Measurements from ENCODE around the gene PLXNB3. TPM values are rescaled to one million over a fixed set of nuclear protein-coding genes. Genes with fewer than 3 reads are reported as not detected.

Gene PLXNB3
- total RNA-seq, 1 donor from 2014 or later = 99.1 TPM

GRCh38 chrX:153731117-153731844 lies 32.8 kb upstream of the PLXNB3 start:
- TF ChIP-seq CTCF (IDR thresholded peaks at IDR 0.05) = no peak
- Histone ChIP-seq H3K36me3 (peaks cover 2 to 4% of the 10 kb centered on the region in 2 donors), H3K4me1 (peaks cover 6 to 16% of the 10 kb centered on the region in 2 donors), H3K27ac (no peak overlapping the region), H3K4me3 (no peak overlapping the region), H3K9me3 (no peaks in the 10 kb centered on the region), H3K27me3 (no peaks in the 10 kb centered on the region)
- no peak for DNase-seq (ENCODE audit: low spot score in 2 of 2)
- intact Hi-C loops (cut with DNase I) = no loop called here

- intact Hi-C loops (cut with DNase I) = no loop called here
- Histone ChIP-seq H3K4me1 (peaks cover 6 to 10% of the 10 kb centered on the region in 2 donors), H3K4me3 (no peak overlapping the region), H3K36me3 (peaks cover 6 to 10% of the 10 kb centered on the region in 2 donors), H3K9me3 (no peaks in the 10 kb centered on the region), H3K27me3 (no peaks in the 10 kb centered on the region), H3K27ac (no peak overlapping the region)
- TF ChIP-seq CTCF (IDR thresholded peaks at IDR 0.05) = no peak
- DNase-seq (ENCODE audit: low spot score in 2 of 2) = no peak
Measured at GRCh38 chrX:153731845-153732215, 32.2 kb upstream of the PLXNB3 start.

- TF ChIP-seq CTCF (IDR thresholded peaks at IDR 0.05) = no peak
- Histone ChIP-seq H3K36me3 (peaks cover 6 to 15% of the 10 kb centered on the region in 2 donors), H3K4me1 (peaks cover 2 to 9% of the 10 kb centered on the region in 2 donors), H3K27me3 (no peaks in the 10 kb centered on the region), H3K9me3 (no peaks in the 10 kb centered on the region), H3K4me3 (no peak overlapping the region), H3K27ac (no peak overlapping the region)
- intact Hi-C loops (cut with DNase I) = no loop called here
- DNase-seq (ENCODE audit: low spot score in 2 of 2) = peak in 1 of 2 donors; percentile 48
Measured at GRCh38 chrX:153732401-153732800, 31.6 kb upstream of the PLXNB3 start.

GRCh38 chrX:153733651-153734240 lies 30.3 kb upstream of the PLXNB3 start:
- no peak for DNase-seq (ENCODE audit: low spot score in 2 of 2)

GRCh38 chrX:153734871-153735270 lies 29.2 kb upstream of the PLXNB3 start:
- Histone ChIP-seq H3K9me3 (no peaks in the 10 kb centered on the region), H3K27ac (no peak overlapping the region), H3K4me1 (no peaks in the 10 kb centered on the region), H3K27me3 (no peaks in the 10 kb centered on the region), H3K4me3 (no peak overlapping the region), H3K36me3 (peaks cover 6 to 18% of the 10 kb centered on the region in 2 donors)
- intact Hi-C loops (cut with DNase I) = no loop called here
- no peak for DNase-seq (ENCODE audit: low spot score in 2 of 2)
- TF ChIP-seq CTCF (IDR thresholded peaks at IDR 0.05) = no peak

More at GRCh38 chrX:153733651-153734240, 30.3 kb upstream of the PLXNB3 start:
- Histone ChIP-seq H3K9me3 (no peaks in the 10 kb centered on the region), H3K27me3 (no peaks in the 10 kb centered on the region), H3K4me3 (no peak overlapping the region), H3K27ac (no peak overlapping the region), H3K36me3 (peaks cover 6 to 18% of the 10 kb centered on the region in 2 donors), H3K4me1 (no peaks in the 10 kb centered on the region)
- intact Hi-C loops (cut with DNase I) = no loop called here
- no peak for TF ChIP-seq CTCF (IDR thresholded peaks at IDR 0.05)
